Measurements from ENCODE around the gene PCBP3. TPM values are rescaled to one million over a fixed set of nuclear protein-coding genes. Genes with fewer than 3 reads are reported as not detected.
A peak's percentile ranks its signal among the peaks of the same experiment; 100 is the strongest.

PCBP3 gene
- total RNA-seq, 1 donor from 2014 or later: not detected

DNA sequence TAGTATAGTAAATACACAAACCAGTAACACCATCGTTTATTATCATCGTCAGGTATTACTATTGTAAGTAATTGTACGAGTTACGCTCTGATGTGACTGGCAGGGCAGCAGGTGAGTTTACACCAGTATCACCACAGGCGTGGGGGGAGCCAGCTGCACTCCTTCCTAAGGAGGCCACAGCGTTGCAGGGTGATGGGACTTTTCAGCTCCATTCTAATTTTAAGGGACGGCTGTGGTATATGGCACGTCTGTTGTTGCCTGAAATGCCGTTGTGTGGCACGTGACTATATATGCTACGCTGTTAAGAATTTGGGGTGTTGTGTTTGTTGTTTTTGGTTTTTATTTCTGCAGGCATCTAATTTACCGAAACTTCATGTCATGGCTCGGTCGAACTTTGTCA lies 173.3 kb downstream of the PCBP3 start:
- ChIA-PET CTCF (no interaction called here), POLR2A (no interaction called here)
- peaks cover 9% of the 10 kb centered on the region for H3K27me3 Mint-ChIP-seq
- no peak for DNase-seq
- H3K36me3 Mint-ChIP-seq (ENCODE audit: low read depth): no peaks in the 10 kb centered on the region
- no peak overlapping the region for H3K27ac Mint-ChIP-seq
- H3K9me3 Mint-ChIP-seq: no peaks in the 10 kb centered on the region
- ATAC-seq (ENCODE audit: low read depth): no peak
- intact Hi-C loops (cut with micrococcal nuclease): no loop called here
- no peak overlapping the region for H3K4me3 Mint-ChIP-seq
- TF ChIP-seq, protein P1, sequence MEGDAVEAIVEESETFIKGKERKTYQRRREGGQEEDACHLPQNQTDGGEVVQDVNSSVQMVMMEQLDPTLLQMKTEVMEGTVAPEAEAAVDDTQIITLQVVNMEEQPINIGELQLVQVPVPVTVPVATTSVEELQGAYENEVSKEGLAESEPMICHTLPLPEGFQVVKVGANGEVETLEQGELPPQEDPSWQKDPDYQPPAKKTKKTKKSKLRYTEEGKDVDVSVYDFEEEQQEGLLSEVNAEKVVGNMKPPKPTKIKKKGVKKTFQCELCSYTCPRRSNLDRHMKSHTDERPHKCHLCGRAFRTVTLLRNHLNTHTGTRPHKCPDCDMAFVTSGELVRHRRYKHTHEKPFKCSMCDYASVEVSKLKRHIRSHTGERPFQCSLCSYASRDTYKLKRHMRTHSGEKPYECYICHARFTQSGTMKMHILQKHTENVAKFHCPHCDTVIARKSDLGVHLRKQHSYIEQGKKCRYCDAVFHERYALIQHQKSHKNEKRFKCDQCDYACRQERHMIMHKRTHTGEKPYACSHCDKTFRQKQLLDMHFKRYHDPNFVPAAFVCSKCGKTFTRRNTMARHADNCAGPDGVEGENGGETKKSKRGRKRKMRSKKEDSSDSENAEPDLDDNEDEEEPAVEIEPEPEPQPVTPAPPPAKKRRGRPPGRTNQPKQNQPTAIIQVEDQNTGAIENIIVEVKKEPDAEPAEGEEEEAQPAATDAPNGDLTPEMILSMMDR (IDR thresholded peaks at IDR 0.05): no peak
- H3K4me1 Mint-ChIP-seq: peaks cover 3% of the 10 kb centered on the region

DNA sequence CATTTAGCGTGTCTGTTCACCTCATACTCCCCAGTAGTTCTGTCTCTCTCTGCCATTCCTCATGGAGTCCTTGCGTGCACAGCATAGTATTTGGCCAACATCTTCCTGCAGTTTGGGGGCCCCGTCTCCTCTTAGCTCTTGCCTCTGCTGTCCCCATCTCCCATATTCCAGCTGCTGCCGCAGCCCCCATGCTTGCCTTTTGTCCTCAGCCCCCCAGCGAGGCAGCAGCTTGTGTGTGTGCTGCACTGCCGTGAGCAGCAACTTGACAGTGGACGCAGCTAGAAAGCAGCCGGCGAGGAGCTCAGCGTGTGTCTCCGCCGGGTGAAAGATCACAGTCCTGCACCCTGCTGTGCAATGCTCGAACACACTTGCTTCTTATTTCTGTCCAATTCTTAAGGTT lies 173.8 kb downstream of the PCBP3 start:
- TF ChIP-seq, protein P1 (IDR thresholded peaks at IDR 0.05): no peak
- ChIA-PET CTCF (interaction anchor here (1.5 kb wide), 1 partner anchor 23 kb away, joined by 3 read pairs; no protein-coding TSS in a partner anchor), POLR2A (no interaction called here)
- H3K4me3 Mint-ChIP-seq: no peak overlapping the region
- H3K9me3 Mint-ChIP-seq: no peaks in the 10 kb centered on the region
- ATAC-seq (ENCODE audit: low read depth) (no peak), DNase-seq (no peak)
- peaks cover 11% of the 10 kb centered on the region for H3K27me3 Mint-ChIP-seq
- no peaks in the 10 kb centered on the region for H3K36me3 Mint-ChIP-seq (ENCODE audit: low read depth)
- peaks cover 3% of the 10 kb centered on the region for H3K4me1 Mint-ChIP-seq
- H3K27ac Mint-ChIP-seq: no peak overlapping the region
- intact Hi-C loops (cut with micrococcal nuclease): no loop called here

- Mint-ChIP-seq H3K36me3 (ENCODE audit: low read depth) (no peaks in the 10 kb centered on the region), H3K27me3 (peaks cover 16% of the 10 kb centered on the region), H3K27ac (no peak overlapping the region), H3K9me3 (no peaks in the 10 kb centered on the region), H3K4me3 (no peak overlapping the region), H3K4me1 (peaks cover 3% of the 10 kb centered on the region)
- intact Hi-C loops (cut with micrococcal nuclease): no loop called here
- ChIA-PET CTCF (interaction anchor here (0.8 to 1.5 kb wide), 4 partner anchors 24 to 678 kb away, joined by 3 to 4 read pairs (median 3); no protein-coding TSS in a partner anchor), POLR2A (no interaction called here)
- DNase-seq (no peak), ATAC-seq (ENCODE audit: low read depth) (no peak)
- TF ChIP-seq, protein P1 (IDR thresholded peaks at IDR 0.05): no peak
Observed at GRCh38 chr21:45818276-45818903, 174.9 kb downstream of the PCBP3 start.

DNA sequence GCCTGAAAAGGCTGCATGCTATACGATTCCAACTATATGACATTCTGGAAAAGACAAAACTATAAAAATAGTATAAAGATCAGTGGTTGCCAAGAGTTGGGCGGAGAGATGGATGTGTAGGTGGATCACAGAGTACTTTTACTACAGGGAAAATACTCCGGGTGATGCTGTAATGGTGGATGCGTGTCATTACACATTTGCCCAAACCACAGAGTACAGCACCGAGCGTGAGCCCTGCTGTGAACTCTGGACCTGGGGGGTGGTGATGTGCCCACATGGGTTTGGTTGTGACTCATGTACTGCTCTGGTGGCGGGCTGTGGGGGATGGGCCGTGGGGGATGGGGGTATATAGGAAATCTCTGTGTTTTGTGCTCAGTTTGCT lies 175.4 kb downstream of the PCBP3 start:
- intact Hi-C loops (cut with micrococcal nuclease): no loop called here
- Mint-ChIP-seq H3K9me3 (no peaks in the 10 kb centered on the region), H3K27me3 (peaks cover 17% of the 10 kb centered on the region), H3K36me3 (ENCODE audit: low read depth) (no peaks in the 10 kb centered on the region), H3K4me1 (peaks cover 3% of the 10 kb centered on the region), H3K27ac (no peak overlapping the region), H3K4me3 (no peak overlapping the region)
- TF ChIP-seq, protein P1 (IDR thresholded peaks at IDR 0.05): no peak
- ATAC-seq (ENCODE audit: low read depth) (peak; percentile 57), DNase-seq (no peak)
- ChIA-PET CTCF (interaction anchor here (0.8 to 1.5 kb wide), 4 partner anchors 25 to 679 kb away, joined by 3 to 4 read pairs (median 3); no protein-coding TSS in a partner anchor), POLR2A (no interaction called here)

- ChIA-PET POLR2A (no interaction called here), CTCF (interaction anchor here (1.1 to 1.5 kb wide), 7 partner anchors 263 to 679 kb away, joined by 3 to 5 read pairs (median 3); partner anchors contain the start of gene POFUT2)
- Mint-ChIP-seq H3K4me1 (peaks cover 3% of the 10 kb centered on the region), H3K27ac (no peak overlapping the region), H3K27me3 (peaks cover 20% of the 10 kb centered on the region), H3K36me3 (ENCODE audit: low read depth) (no peaks in the 10 kb centered on the region), H3K9me3 (no peaks in the 10 kb centered on the region), H3K4me3 (no peak overlapping the region)
- TF ChIP-seq, protein P1 (IDR thresholded peaks at IDR 0.05): no peak
- intact Hi-C loops (cut with micrococcal nuclease): loop anchor here (1.0 kb wide), 4 partner anchors 223 to 380 kb away; no protein-coding TSS in a partner anchor
- ATAC-seq (ENCODE audit: low read depth) (no peak), DNase-seq (no peak)
Observed at GRCh38 chr21:45819478-45820170, 176.1 kb downstream of the PCBP3 start.
